ENCODE measurements around the gene RAD51B. TPM values are rescaled to one million over a fixed set of nuclear protein-coding genes. Genes with fewer than 3 reads are reported as not detected.

RAD51B gene
- total RNA-seq, 6 donors from 2014 or later: 10.6 to 63.9 (median 18.4) TPM

DNA sequence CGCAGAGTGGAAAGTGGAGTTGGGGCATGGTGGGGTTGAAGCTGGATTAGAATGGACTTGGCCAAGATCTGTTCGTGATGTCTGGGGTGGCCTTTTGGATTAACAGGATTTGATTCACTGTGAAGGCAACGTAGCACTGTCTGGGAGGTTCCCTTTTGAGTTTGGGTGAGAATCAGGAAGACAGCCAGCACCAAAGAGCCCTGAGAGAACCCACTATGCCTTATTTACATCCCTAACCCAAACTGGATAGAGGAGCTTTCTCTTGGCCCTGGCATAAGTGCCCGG, 703.7 kb downstream of the RAD51B start:
- peaks cover 40 to 62% (median 55%) of the 10 kb centered on the region in 4 donors for H3K4me1 ChIP-seq
- no peaks in the 10 kb centered on the region for H3K9me3 ChIP-seq
- TF ChIP-seq, protein P1, sequence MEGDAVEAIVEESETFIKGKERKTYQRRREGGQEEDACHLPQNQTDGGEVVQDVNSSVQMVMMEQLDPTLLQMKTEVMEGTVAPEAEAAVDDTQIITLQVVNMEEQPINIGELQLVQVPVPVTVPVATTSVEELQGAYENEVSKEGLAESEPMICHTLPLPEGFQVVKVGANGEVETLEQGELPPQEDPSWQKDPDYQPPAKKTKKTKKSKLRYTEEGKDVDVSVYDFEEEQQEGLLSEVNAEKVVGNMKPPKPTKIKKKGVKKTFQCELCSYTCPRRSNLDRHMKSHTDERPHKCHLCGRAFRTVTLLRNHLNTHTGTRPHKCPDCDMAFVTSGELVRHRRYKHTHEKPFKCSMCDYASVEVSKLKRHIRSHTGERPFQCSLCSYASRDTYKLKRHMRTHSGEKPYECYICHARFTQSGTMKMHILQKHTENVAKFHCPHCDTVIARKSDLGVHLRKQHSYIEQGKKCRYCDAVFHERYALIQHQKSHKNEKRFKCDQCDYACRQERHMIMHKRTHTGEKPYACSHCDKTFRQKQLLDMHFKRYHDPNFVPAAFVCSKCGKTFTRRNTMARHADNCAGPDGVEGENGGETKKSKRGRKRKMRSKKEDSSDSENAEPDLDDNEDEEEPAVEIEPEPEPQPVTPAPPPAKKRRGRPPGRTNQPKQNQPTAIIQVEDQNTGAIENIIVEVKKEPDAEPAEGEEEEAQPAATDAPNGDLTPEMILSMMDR (IDR thresholded peaks at IDR 0.05): no peak
- TF ChIP-seq POLR2A (IDR thresholded peaks at IDR 0.05): no peak
- no peak for TF ChIP-seq POLR2AphosphoS5 (IDR thresholded peaks at IDR 0.05)
- TF ChIP-seq EP300 (IDR thresholded peaks at IDR 0.05): no peak
- no peaks in the 10 kb centered on the region for H3K27me3 ChIP-seq
- H3K4me3 ChIP-seq: no peak overlapping the region
- ATAC-seq (ENCODE audit: low FRiP score in 2 of 2): no peak
- peak overlapping the region; percentile 58 to 80 (median 69) for H3K27ac ChIP-seq
- no peaks in the 10 kb centered on the region for H3K36me3 ChIP-seq
- DNase-seq: no peak
- 87 to 93% methylated on average over 4 of the region's 4 CpGs for WGBS, 2 donors

GRCh38 chr14:68523989-68524725, 704.6 kb downstream of the RAD51B start:
- Histone ChIP-seq H3K4me1 (peaks cover 33 to 56% (median 48%) of the 10 kb centered on the region in 4 donors), H3K27me3 (no peaks in the 10 kb centered on the region), H3K27ac (peak overlapping the region; percentile 63 to 80 (median 72)), H3K4me3 (no peak overlapping the region), H3K9me3 (no peaks in the 10 kb centered on the region), H3K36me3 (no peaks in the 10 kb centered on the region)
- no peak for DNase-seq
- WGBS, 2 donors: 83 to 88% methylated on average over 12 of the region's 12 CpGs
- TF ChIP-seq POLR2AphosphoS5 (IDR thresholded peaks at IDR 0.05): no peak
- TF ChIP-seq, protein P1 (IDR thresholded peaks at IDR 0.05): peak in 2 of 6 experiments; percentile 20 to 25
- no peak for ATAC-seq (ENCODE audit: low FRiP score in 2 of 2)

- ATAC-seq (ENCODE audit: low FRiP score in 2 of 2) (no peak), DNase-seq (no peak)
- H3K4me1 ChIP-seq: peaks cover 24 to 43% (median 37%) of the 10 kb centered on the region in 4 donors
- WGBS, 2 donors: 94% methylated on average over 4 of the region's 4 CpGs
- TF ChIP-seq POLR2A (IDR thresholded peaks at IDR 0.05) (no peak), POLR2AphosphoS5 (IDR thresholded peaks at IDR 0.05) (no peak), EP300 (IDR thresholded peaks at IDR 0.05) (no peak)
- TF ChIP-seq, protein P1 (IDR thresholded peaks at IDR 0.05): no peak
- no peaks in the 10 kb centered on the region for H3K27me3 ChIP-seq
- H3K27ac ChIP-seq: peak overlapping the region in 1 of 4 donors; percentile 83
- H3K36me3 ChIP-seq: no peaks in the 10 kb centered on the region
- no peak overlapping the region for H3K4me3 ChIP-seq
- peaks cover 0 to 5% (median 2%) of the 10 kb centered on the region in 4 donors for H3K9me3 ChIP-seq
Measured at GRCh38 chr14:68525516-68525915, 705.9 kb downstream of the RAD51B start.

GRCh38 chr14:68526512-68527091, 707.0 kb downstream of the RAD51B start:
- DNase-seq (peak in 1 of 2 donors; percentile 85), ATAC-seq (ENCODE audit: low FRiP score in 2 of 2) (peak; percentile 84 to 86)
- peak in 1 of 4 donors; percentile 19 for TF ChIP-seq EP300 (IDR thresholded peaks at IDR 0.05)
- TF ChIP-seq, protein P1 (IDR thresholded peaks at IDR 0.05): no peak
- H3K4me1 ChIP-seq: peaks cover 20 to 35% (median 31%) of the 10 kb centered on the region in 4 donors
- H3K36me3 ChIP-seq: no peaks in the 10 kb centered on the region
- H3K27ac ChIP-seq: peak overlapping the region; percentile 65 to 83 (median 67)
- peaks cover 4 to 13% (median 6%) of the 10 kb centered on the region in 4 donors for H3K9me3 ChIP-seq
- H3K27me3 ChIP-seq: no peaks in the 10 kb centered on the region
- no peak overlapping the region for H3K4me3 ChIP-seq
- WGBS, 2 donors: 58 to 74% methylated on average over 8 of the region's 8 CpGs

Data from upper lobe of left lung (tissue), 6 donors.